MM.1S (cell line): ENCODE results near the gene SEPTIN8.

Source experiments
- DNase-seq: peaks from one replicate; pipeline ENCODE4 v3.0.0-alpha.2; 2015
- H2AFZ ChIP-seq: fragments of 300-600 bp; sonication (generic); 2 replicates; pipeline ENCODE4 v1.6.0; 2016; ENCODE audit warnings: antibody characterized with exemption, low read length
- H3F3A ChIP-seq: fragments of 300-600 bp; sonication (generic); 2 replicates; pipeline ENCODE4 v1.6.1; 2016; ENCODE audit warnings: mild to moderate bottlenecking, antibody characterized with exemption, low read length, moderate library complexity, mixed read lengths; ENCODE audit not compliant: insufficient read depth
- H3K27ac ChIP-seq: fragments of 300-600 bp; sonication (generic); 2 replicates; pipeline ENCODE4 v1.5.1; 2016; ENCODE audit warnings: mild to moderate bottlenecking, low read length
- H3K27me3 ChIP-seq: fragments of 300-600 bp; sonication (generic); replicated peaks from 2 replicates; pipeline ENCODE4 v1.6.0; 2016; ENCODE audit warnings: low read length; ENCODE audit not compliant: insufficient read depth
- H3K36me3 ChIP-seq: fragments of 300-600 bp; sonication (generic); replicated peaks from 2 replicates; pipeline ENCODE4 v1.6.1; 2016; ENCODE audit warnings: mild to moderate bottlenecking, low read length, mixed read lengths; ENCODE audit not compliant: insufficient read depth
- H3K4me1 ChIP-seq: fragments of 300-600 bp; sonication (generic); 2 replicates; pipeline ENCODE4 v1.6.1; 2016; ENCODE audit warnings: low read length, mixed read lengths
- H3K4me2 ChIP-seq: fragments of 300-600 bp; sonication (generic); 2 replicates; pipeline ENCODE4 v1.6.0; 2016; ENCODE audit warnings: low read depth, low read length
- H3K4me3 ChIP-seq: fragments of 300-600 bp; sonication (generic); 2 replicates; pipeline ENCODE4 v1.5.1; 2016; ENCODE audit warnings: low read length, mixed read lengths
- H3K79me2 ChIP-seq: fragments of 300-600 bp; sonication (generic); 2 replicates; pipeline ENCODE4 v1.6.1; 2016; ENCODE audit warnings: mixed run types, low read length, mixed read lengths
- H3K9ac ChIP-seq: fragments of 300-600 bp; sonication (generic); 2 replicates; pipeline ENCODE4 v1.6.1; 2016; ENCODE audit warnings: low read length, mixed read lengths
- H3K9me2 ChIP-seq: fragments of 300-600 bp; sonication (generic); replicated peaks from 2 replicates; pipeline ENCODE4 v1.6.1; 2016; ENCODE audit warnings: mild to moderate bottlenecking, low read length, mixed read lengths; ENCODE audit not compliant: insufficient read depth
- H3K9me3 ChIP-seq: fragments of 300-600 bp; sonication (generic); replicated peaks from 2 replicates; pipeline ENCODE4 v1.6.1; 2016; ENCODE audit warnings: mild to moderate bottlenecking, low read length, mixed read lengths; ENCODE audit not compliant: insufficient read depth
- H4K20me1 ChIP-seq: fragments of 300-600 bp; sonication (generic); 2 replicates; pipeline ENCODE4 v1.6.1; 2016; ENCODE audit warnings: mild to moderate bottlenecking, low read length, moderate library complexity, mixed read lengths; ENCODE audit not compliant: insufficient read depth
- CTCF ChIP-seq: fragments of 300-600 bp; sonication (generic); IDR thresholded peaks from 2 replicates; pipeline ENCODE4 v1.5.1; 2016; ENCODE audit warnings: antibody characterized with exemption, low read length, mixed read lengths
- EZH2 ChIP-seq: fragments of 300-600 bp; sonication (generic); optimal IDR thresholded peaks from 2 replicates; pipeline ENCODE3; 2017; ENCODE audit warnings: low read depth, mild to moderate bottlenecking, antibody characterized with exemption, low read length, mixed read lengths
- EZH2phosphoT487 ChIP-seq: fragments of 300-600 bp; sonication (generic); IDR thresholded peaks from 2 replicates; pipeline ENCODE4 v1.6.1; 2018; ENCODE audit warnings: antibody characterized with exemption, low read length

The SEPTIN8 gene

GRCh38 chr5:132772291-132773070 lies 4.6 kb downstream of the SEPTIN8 start:
- no peaks in the 10 kb centered on the region for H4K20me1 ChIP-seq
- peaks cover 8% of the 10 kb centered on the region; the same call in 1 of the 2 replicates for H3F3A ChIP-seq
- H3K27me3 ChIP-seq: peaks cover under 1% of the 10 kb centered on the region
- TF ChIP-seq CTCF (no peak), EZH2phosphoT487 (no peak), EZH2 (no peak)
- H3K4me3 ChIP-seq: no peak overlapping the region
- no peak overlapping the region for H3K9ac ChIP-seq
- H3K36me3 ChIP-seq: no peaks in the 10 kb centered on the region
- no peak for DNase-seq
- H3K79me2 ChIP-seq: no peaks in the 10 kb centered on the region
- no peak overlapping the region for H3K4me2 ChIP-seq
- no peak overlapping the region for H2AFZ ChIP-seq
- no peaks in the 10 kb centered on the region for H3K9me3 ChIP-seq
- no peaks in the 10 kb centered on the region for H3K9me2 ChIP-seq
- no peak overlapping the region for H3K27ac ChIP-seq
- no peaks in the 10 kb centered on the region for H3K4me1 ChIP-seq

- TF ChIP-seq EZH2: no peak
- TF ChIP-seq EZH2phosphoT487: no peak
- TF ChIP-seq CTCF: no peak
- no peaks in the 10 kb centered on the region for H3K4me1 ChIP-seq
- no peaks in the 10 kb centered on the region for H3K9me2 ChIP-seq
- no peak overlapping the region for H2AFZ ChIP-seq
- H3K27me3 ChIP-seq: no peaks in the 10 kb centered on the region
- no peaks in the 10 kb centered on the region for H4K20me1 ChIP-seq
- no peak for DNase-seq
- H3K4me3 ChIP-seq: no peak overlapping the region
- no peaks in the 10 kb centered on the region for H3K79me2 ChIP-seq
- H3K9ac ChIP-seq: no peak overlapping the region
- no peaks in the 10 kb centered on the region for H3K36me3 ChIP-seq
- peaks cover 8% of the 10 kb centered on the region; the same call in 1 of the 2 replicates for H3F3A ChIP-seq
- no peak overlapping the region for H3K4me2 ChIP-seq
- no peak overlapping the region for H3K27ac ChIP-seq
- H3K9me3 ChIP-seq: no peaks in the 10 kb centered on the region
Measured at GRCh38 chr5:132771503-132771998, 5.5 kb downstream of the SEPTIN8 start.

- Histone ChIP-seq H3K4me2 (no peak overlapping the region), H3K9me2 (no peaks in the 10 kb centered on the region), H3K9ac (no peak overlapping the region), H3K27ac (no peak overlapping the region), H3K9me3 (no peaks in the 10 kb centered on the region), H3K4me1 (no peaks in the 10 kb centered on the region), H2AFZ (no peak overlapping the region), H3K36me3 (no peaks in the 10 kb centered on the region), H3K4me3 (no peak overlapping the region), H3K79me2 (no peaks in the 10 kb centered on the region), H3K27me3 (no peaks in the 10 kb centered on the region), H4K20me1 (no peaks in the 10 kb centered on the region), H3F3A (peaks cover 3% of the 10 kb centered on the region; the same call in 1 of the 2 replicates)
- DNase-seq: no peak
- TF ChIP-seq EZH2phosphoT487: no peak
- no peak for TF ChIP-seq CTCF
- no peak for TF ChIP-seq EZH2
Measured at GRCh38 chr5:132770476-132771159, 6.4 kb downstream of the SEPTIN8 start.
